Cardiac muscle cell (in vitro differentiated cells and primary cell): ENCODE results near the gene ANKRD44. TPM values are rescaled to one million over a fixed set of nuclear protein-coding genes. Genes with fewer than 3 reads are reported as not detected.

ENCODE experiments used
- DNase-seq, 2 donors: peaks; one replicate each; pipeline versions ENCODE4 v3.0.0 to v3.0.0-alpha.2; 2010 to 2017; ENCODE audit warnings: low read depth in 1 of 2, low spot score in 1 of 2
- H3K27ac ChIP-seq: fragments of 200-600 bp; sonication (generic); 2 replicates; pipeline ENCODE4 v1.5.1; 2016
- H3K27me3 ChIP-seq: fragments of 200-600 bp; sonication (generic); 2 replicates; pipeline ENCODE4 v1.6.0; 2016; ENCODE audit warnings: control low read depth
- H3K36me3 ChIP-seq: fragments of 200-600 bp; sonication (generic); 2 replicates; pipeline ENCODE4 v1.5.1; 2016; ENCODE audit warnings: control low read depth
- H3K4me1 ChIP-seq: fragments of 200-600 bp; sonication (generic); 2 replicates; pipeline ENCODE4 v1.8.1; 2017; ENCODE audit warnings: low read depth, mild to moderate bottlenecking, mixed run types
- H3K4me3 ChIP-seq: fragments of 200-600 bp; sonication (generic); 2 replicates; pipeline ENCODE4 v1.5.1; 2016; ENCODE audit warnings: mild to moderate bottlenecking
- H3K9me3 ChIP-seq: fragments of 200-600 bp; sonication (generic); 2 replicates; pipeline ENCODE4 v1.5.1; 2017; ENCODE audit warnings: low read depth, mild to moderate bottlenecking, control low read depth
- polyA plus RNA-seq: library from polyadenylated mRNA; unstranded; fragments of >200 nt; fragmentation: Nextera tagmentation; extraction: Ambion mirVana; gene quantifications from 2 replicates; pipeline ENCODE4 v1.2.1, GENCODE V29; 2016
- total RNA-seq: library from RNA; depleted of rRNA; stranded (reverse); fragments of >200 nt; gene quantifications from 2 replicates; pipeline ENCODE4 v1.2.3, GENCODE V29; 2016
- TF ChIP-seq, protein P1 (sequence below): IDR thresholded peaks from 2 replicates; pipeline ENCODE4 v1.5.1; 2012; ENCODE audit warnings: low read depth, mild to moderate bottlenecking, low read length

ANKRD44 gene
- total and polyA plus RNA-seq, 2 experiments from 2014 or later, result 4.0 to 5.0 TPM

DNA sequence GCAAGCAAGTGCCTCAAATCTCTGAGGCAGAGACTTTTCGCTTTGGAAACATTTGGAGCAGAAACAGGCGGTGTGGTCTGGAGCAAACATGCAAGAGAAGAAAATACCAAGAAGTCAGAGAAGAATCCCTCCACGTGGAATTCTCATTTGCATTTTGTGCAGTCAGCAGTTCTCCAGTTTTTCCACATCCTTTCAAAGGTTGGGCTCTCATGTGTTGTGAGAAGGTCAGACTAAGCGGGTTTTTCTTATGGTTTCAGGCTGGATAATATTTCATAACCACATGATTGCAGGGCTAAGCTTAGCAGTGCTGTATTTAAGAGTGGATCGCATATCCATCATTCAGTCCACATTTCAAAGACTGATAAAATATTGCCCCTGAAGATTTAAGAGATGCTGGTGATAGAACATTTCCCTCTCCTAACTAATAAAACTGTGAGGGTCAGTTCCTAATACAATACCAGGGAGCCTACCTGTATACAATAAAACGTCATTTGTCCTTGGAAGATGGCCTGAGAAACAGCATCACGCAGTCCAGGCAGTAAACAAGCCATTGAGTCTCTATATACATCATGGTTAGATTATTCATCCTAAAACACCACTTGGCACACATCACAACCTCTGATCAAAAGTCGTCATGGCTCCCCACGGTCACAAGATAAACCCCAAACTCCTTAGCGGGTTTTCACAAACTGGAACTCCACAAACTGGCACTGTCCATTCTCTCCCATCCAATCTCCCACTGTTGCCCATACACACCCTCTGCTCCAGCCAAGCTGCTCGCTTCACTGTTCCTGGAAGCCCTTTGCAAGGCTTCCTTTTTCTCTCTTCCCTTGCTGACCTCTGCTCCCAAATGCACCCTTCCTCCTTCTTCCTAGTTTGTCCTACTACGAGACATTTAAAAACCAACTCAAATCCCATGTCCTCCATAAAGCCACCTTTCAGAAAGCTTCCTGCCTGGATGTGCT lies 31.5 kb downstream of the ANKRD44 start:
- no peak for DNase-seq
- no peak overlapping the region for H3K4me3 ChIP-seq
- no peaks in the 10 kb centered on the region for H3K36me3 ChIP-seq
- H3K4me1 ChIP-seq, result no peaks in the 10 kb centered on the region
- no peaks in the 10 kb centered on the region for H3K9me3 ChIP-seq
- TF ChIP-seq, protein P1, sequence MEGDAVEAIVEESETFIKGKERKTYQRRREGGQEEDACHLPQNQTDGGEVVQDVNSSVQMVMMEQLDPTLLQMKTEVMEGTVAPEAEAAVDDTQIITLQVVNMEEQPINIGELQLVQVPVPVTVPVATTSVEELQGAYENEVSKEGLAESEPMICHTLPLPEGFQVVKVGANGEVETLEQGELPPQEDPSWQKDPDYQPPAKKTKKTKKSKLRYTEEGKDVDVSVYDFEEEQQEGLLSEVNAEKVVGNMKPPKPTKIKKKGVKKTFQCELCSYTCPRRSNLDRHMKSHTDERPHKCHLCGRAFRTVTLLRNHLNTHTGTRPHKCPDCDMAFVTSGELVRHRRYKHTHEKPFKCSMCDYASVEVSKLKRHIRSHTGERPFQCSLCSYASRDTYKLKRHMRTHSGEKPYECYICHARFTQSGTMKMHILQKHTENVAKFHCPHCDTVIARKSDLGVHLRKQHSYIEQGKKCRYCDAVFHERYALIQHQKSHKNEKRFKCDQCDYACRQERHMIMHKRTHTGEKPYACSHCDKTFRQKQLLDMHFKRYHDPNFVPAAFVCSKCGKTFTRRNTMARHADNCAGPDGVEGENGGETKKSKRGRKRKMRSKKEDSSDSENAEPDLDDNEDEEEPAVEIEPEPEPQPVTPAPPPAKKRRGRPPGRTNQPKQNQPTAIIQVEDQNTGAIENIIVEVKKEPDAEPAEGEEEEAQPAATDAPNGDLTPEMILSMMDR, result no peak
- H3K27ac ChIP-seq, result no peak overlapping the region
- no peaks in the 10 kb centered on the region for H3K27me3 ChIP-seq

- Histone ChIP-seq H3K27ac (no peak overlapping the region), H3K4me3 (no peak overlapping the region), H3K9me3 (no peaks in the 10 kb centered on the region), H3K36me3 (no peaks in the 10 kb centered on the region), H3K27me3 (no peaks in the 10 kb centered on the region), H3K4me1 (no peaks in the 10 kb centered on the region)
- DNase-seq, result no peak
- TF ChIP-seq, protein P1, result no peak
These were observed 32.8 kb downstream of the ANKRD44 start for GRCh38 chr2:197277794-197278193.

DNA sequence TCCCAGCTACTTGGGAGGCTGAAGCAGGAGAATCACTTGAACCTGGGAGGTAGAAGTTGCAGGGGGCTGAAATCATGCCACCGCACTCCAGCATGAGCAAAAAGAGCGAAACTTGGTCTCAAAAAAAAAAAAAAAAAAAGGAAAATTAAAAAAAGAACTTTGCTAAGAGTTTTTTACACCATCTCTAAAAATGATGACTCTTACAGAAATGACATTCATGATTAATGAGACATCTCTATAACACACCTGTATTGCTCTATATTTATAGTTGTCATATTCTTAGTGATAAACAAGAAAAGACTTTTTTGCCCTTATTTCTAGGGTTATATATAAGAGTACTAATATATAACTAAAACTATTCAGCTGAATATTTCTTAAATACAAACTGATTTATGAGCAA lies 34.4 kb downstream of the ANKRD44 start:
- H3K27ac ChIP-seq, result no peak overlapping the region
- TF ChIP-seq, protein P1, result no peak

DNA sequence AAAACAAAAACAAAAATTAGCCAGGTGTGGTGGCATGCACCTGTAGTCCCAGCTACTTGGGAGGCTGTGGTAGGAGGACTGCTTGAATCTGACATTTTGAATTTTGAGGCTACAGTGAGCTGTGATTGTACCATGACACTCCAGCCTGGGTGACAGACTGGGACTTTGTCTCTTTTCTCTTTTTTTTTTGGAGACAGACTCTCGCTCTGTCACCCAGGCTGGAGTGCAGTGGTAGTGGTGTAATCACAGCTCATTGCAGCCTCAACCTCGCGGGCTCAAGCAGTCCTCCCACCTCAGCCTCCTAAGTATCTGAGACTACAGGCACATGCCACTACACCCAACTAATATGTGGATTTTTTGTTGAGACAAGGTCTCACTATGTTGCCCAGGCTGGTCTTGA lies 35.6 kb downstream of the ANKRD44 start:
- DNase-seq, result no peak

More for the DNA sequence above, 34.4 kb downstream of the ANKRD44 start:
- DNase-seq, result no peak
- no peaks in the 10 kb centered on the region for H3K9me3 ChIP-seq
- no peak overlapping the region for H3K4me3 ChIP-seq
- H3K27me3 ChIP-seq, result no peaks in the 10 kb centered on the region
- no peaks in the 10 kb centered on the region for H3K36me3 ChIP-seq
- H3K4me1 ChIP-seq, result no peaks in the 10 kb centered on the region

GRCh38 chr2:197274349-197274748 lies 36.2 kb downstream of the ANKRD44 start:
- no peaks in the 10 kb centered on the region for H3K4me1 ChIP-seq
- no peaks in the 10 kb centered on the region for H3K27me3 ChIP-seq
- H3K27ac ChIP-seq, result no peak overlapping the region
- no peaks in the 10 kb centered on the region for H3K36me3 ChIP-seq
- TF ChIP-seq, protein P1, result no peak
- no peaks in the 10 kb centered on the region for H3K9me3 ChIP-seq
- no peak for DNase-seq
- no peak overlapping the region for H3K4me3 ChIP-seq

More for the DNA sequence above, 35.6 kb downstream of the ANKRD44 start:
- H3K36me3 ChIP-seq, result no peaks in the 10 kb centered on the region
- no peak overlapping the region for H3K4me3 ChIP-seq
- no peak overlapping the region for H3K27ac ChIP-seq
- no peaks in the 10 kb centered on the region for H3K4me1 ChIP-seq
- TF ChIP-seq, protein P1, result no peak
- H3K9me3 ChIP-seq, result no peaks in the 10 kb centered on the region
- H3K27me3 ChIP-seq, result no peaks in the 10 kb centered on the region
